SK-N-SH (cell line): Measurements from ENCODE around the gene PMEPA1. TPM values are rescaled to one million over a fixed set of nuclear protein-coding genes. Genes with fewer than 3 reads are reported as not detected.
A peak's percentile ranks its signal among the peaks of the same experiment; 100 is the strongest.

Source experiments
- CTCF ChIA-PET: fragments of 300-600, 350-600 bp; formaldehyde crosslinking; extraction: SDS; loops from one replicate; lab custom pipeline; 2021; lab: Yijun Ruan, JAX
- POLR2A ChIA-PET: fragments of 350-600 bp; sonication (Branson Sonifier 250); formaldehyde crosslinking; extraction: SDS; loops from one replicate; lab custom pipeline; 2020; ENCODE audit warnings: antibody characterized with exemption, inconsistent platforms; lab: Yijun Ruan, JAX
- DNase-seq: peaks from one replicate; pipeline ENCODE4 v3.0.0; 2012
- H2AFZ ChIP-seq: fragments of 200-600 bp; sonication (generic); 2 replicates; pipeline ENCODE4 v1.8.1; 2016; ENCODE audit warnings: antibody characterized with exemption, mild to moderate bottlenecking, low read depth
- H3F3A ChIP-seq: fragments of 200-600 bp; sonication (generic); replicated peaks from 2 replicates; pipeline ENCODE3; 2016; ENCODE audit warnings: antibody characterized with exemption, mild to moderate bottlenecking; ENCODE audit not compliant: insufficient read depth
- H3K27ac ChIP-seq, 2 experiments: fragments of 200-500 bp in 1 of 2; fragments of 200-600 bp in 1 of 2; sonication (Bioruptor generic) in 1 of 2; sonication (generic), shearing (Covaris generic) in 1 of 2; 2 replicates each; pipeline versions ENCODE4 v1.5.1 to v1.6.1; 2014 to 2016; ENCODE audit warnings: low read depth in 2 of 2, inconsistent platforms in 1 of 2, low read length in 1 of 2, mild to moderate bottlenecking in 1 of 2, mixed read lengths in 1 of 2
- H3K27me3 ChIP-seq: fragments of 200-600 bp; sonication (generic), shearing (Covaris generic); 2 replicates; pipeline ENCODE4 v1.6.1; 2016; ENCODE audit warnings: mixed run types; ENCODE audit not compliant: insufficient read depth
- H3K36me3 ChIP-seq, 2 experiments: fragments of 200-500 bp in 1 of 2; fragments of 200-600 bp in 1 of 2; sonication (Bioruptor generic) in 1 of 2; sonication (generic) in 1 of 2; replicated peaks in 1 of 2; 2 replicates each; pipeline versions ENCODE3 to v1.5.1; 2014 to 2016; ENCODE audit warnings: low read length in 1 of 2, mild to moderate bottlenecking in 1 of 2; ENCODE audit not compliant: insufficient read depth in 2 of 2, control insufficient read depth in 1 of 2
- H3K4me1 ChIP-seq, 2 experiments: fragments of 200-500 bp in 1 of 2; fragments of 200-600 bp in 1 of 2; sonication (Bioruptor generic) in 1 of 2; sonication (generic), shearing (Covaris generic) in 1 of 2; 2 replicates each; pipeline versions ENCODE4 v1.5.1 to v1.6.1; 2014 to 2016; ENCODE audit warnings: low read depth in 1 of 2, low read length in 1 of 2, mixed run types in 1 of 2; ENCODE audit not compliant: insufficient read depth in 2 of 2, control insufficient read depth in 1 of 2
- H3K4me2 ChIP-seq: fragments of 200-600 bp; sonication (generic), shearing (Covaris generic); 2 replicates; pipeline ENCODE4 v1.6.1; 2017; ENCODE audit warnings: mixed run types
- H3K4me3 ChIP-seq, 2 experiments: fragments of 200-500 bp in 1 of 2; fragments of 200-600 bp in 1 of 2; sonication (Bioruptor generic) in 1 of 2; sonication (generic), shearing (Covaris generic) in 1 of 2; 2 replicates each; pipeline versions ENCODE4 v1.5.1 to v1.8.1; 2014 to 2016; ENCODE audit warnings: low read depth in 2 of 2, inconsistent platforms in 1 of 2, low read length in 1 of 2, mild to moderate bottlenecking in 1 of 2, mixed read lengths in 1 of 2, moderate library complexity in 1 of 2
- H3K79me2 ChIP-seq: fragments of 200-600 bp; sonication (generic); 2 replicates; pipeline ENCODE4 v1.8.1; 2017; ENCODE audit warnings: mild to moderate bottlenecking; ENCODE audit not compliant: insufficient read depth
- H3K9ac ChIP-seq: fragments of 200-600 bp; sonication (generic); 2 replicates; pipeline ENCODE4 v1.6.1; 2017; ENCODE audit warnings: mixed run types
- H3K9me2 ChIP-seq: fragments of 200-600 bp; sonication (generic); 2 replicates; pipeline ENCODE4 v1.6.1; 2017; ENCODE audit warnings: mixed run types
- H3K9me3 ChIP-seq: fragments of 200-600 bp; sonication (generic); 2 replicates; pipeline ENCODE4 v1.6.1; 2017; ENCODE audit warnings: mixed run types, mild to moderate bottlenecking, moderate library complexity
- H4K20me1 ChIP-seq: fragments of 200-600 bp; sonication (generic); 2 replicates; pipeline ENCODE4 v1.6.1; 2017; ENCODE audit warnings: mild to moderate bottlenecking, mixed run types; ENCODE audit not compliant: insufficient read depth
- EZH2phosphoT487 ChIP-seq: fragments of 200-600 bp; sonication (generic); IDR thresholded peaks from 2 replicates; pipeline ENCODE4 v1.6.1; 2017; ENCODE audit warnings: low read depth, mixed run types, mild to moderate bottlenecking, antibody characterized with exemption, moderate library complexity, borderline replicate concordance
- FOXM1 ChIP-seq: IDR thresholded peaks from 2 replicates; pipeline ENCODE4 v1.4.0; 2012; ENCODE audit warnings: low read depth, mild to moderate bottlenecking
- GATA2 ChIP-seq: sonication (generic); formaldehyde crosslinking; IDR thresholded peaks from 2 replicates; pipeline ENCODE4 v1.5.0; 2020; ENCODE audit warnings: mild to moderate bottlenecking, missing genetic modification reagents
- MEF2A ChIP-seq: IDR thresholded peaks from 2 replicates; pipeline ENCODE4 v1.4.0; 2012; ENCODE audit warnings: low read depth, borderline replicate concordance
- NRF1 ChIP-seq: IDR thresholded peaks from 2 replicates; pipeline ENCODE4 v1.6.1; 2012; ENCODE audit warnings: low read depth, mild to moderate bottlenecking, low read length
- POLR2AphosphoS5 ChIP-seq: IDR thresholded peaks from 2 replicates; pipeline ENCODE4 v1.6.1; 2012; ENCODE audit warnings: low read depth, low read length
- RFX5 ChIP-seq: IDR thresholded peaks from 2 replicates; pipeline ENCODE4 v1.6.1; 2012; ENCODE audit warnings: mild to moderate bottlenecking, improper control_type of control experiment, low read length
- TCF12 ChIP-seq: IDR thresholded peaks from 2 replicates; pipeline ENCODE4 v1.4.0; 2012
- WGBS: methylation state at CpG from one replicate; pipeline ENCODE4 v1.1.6; 2017; ENCODE audit warnings: low lambda C conversion rate; 5-methylcytosine and 5-hydroxymethylcytosine counted together
- polyA plus RNA-seq, 3 experiments: library from polyadenylated mRNA; depleted of rRNA; stranded (reverse); fragments of >200 nt; gene quantifications; 2 replicates each; pipeline ENCODE4 v1.2.3, GENCODE V29; 2012
- TF ChIP-seq, protein P1 (sequence below): IDR thresholded peaks from 2 replicates; pipeline ENCODE4 v1.4.0; 2012; ENCODE audit warnings: low read depth, borderline replicate concordance
- TF ChIP-seq, protein P2 (sequence below): fragments of 150-350 bp; IDR thresholded peaks from 2 replicates; pipeline ENCODE4 v1.6.1; 2016; ENCODE audit warnings: mild to moderate bottlenecking, low read depth, low read length
- TF ChIP-seq, protein P3 (sequence below): IDR thresholded peaks from 2 replicates; pipeline ENCODE4 v1.4.0; 2012; ENCODE audit warnings: low read depth
- TF ChIP-seq, protein P4 (sequence below): fragments of 200-600 bp; sonication (generic); IDR thresholded peaks from 2 replicates; pipeline ENCODE4 v1.6.1; 2017; ENCODE audit warnings: antibody characterized with exemption, mild to moderate bottlenecking, moderate library complexity
- TF ChIP-seq, protein P5 (sequence below): IDR thresholded peaks from 2 replicates; pipeline ENCODE4 v1.6.1; 2012; ENCODE audit warnings: mild to moderate bottlenecking, low read depth, low read length, moderate library complexity

The PMEPA1 gene
- polyA plus RNA-seq, 1 of the 3 experiments (the other 2 are of a cell fraction): 7.1 TPM

DNA sequence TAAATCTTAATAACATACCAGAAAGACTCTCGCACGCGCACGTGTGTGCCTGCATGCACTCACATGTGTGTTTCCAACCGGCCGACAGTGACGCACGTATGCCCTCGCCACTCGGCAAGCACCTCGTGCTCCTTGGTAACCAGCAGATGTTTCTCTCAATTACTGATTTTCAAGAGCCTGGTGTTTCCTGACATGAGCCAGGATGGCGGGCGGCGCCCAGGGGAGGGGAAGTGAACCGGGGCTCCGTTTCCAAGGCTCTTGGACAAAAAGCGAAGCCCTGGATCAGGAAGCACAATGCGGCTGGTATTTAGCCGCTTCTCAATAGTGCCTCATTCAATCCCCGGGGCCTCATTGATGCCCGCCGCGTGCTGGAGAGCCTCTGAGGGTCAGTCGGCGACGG, 37.7 kb downstream of the PMEPA1 start:
- H3K79me2 ChIP-seq: peaks cover 94% of the 10 kb centered on the region
- H3K27me3 ChIP-seq: no peaks in the 10 kb centered on the region
- H3K9ac ChIP-seq: no peak overlapping the region
- CTCF ChIA-PET: interaction anchor here (0.6 kb wide), 1 partner anchor 82 kb away, joined by 3 read pairs; no protein-coding TSS in a partner anchor
- no peaks in the 10 kb centered on the region for H3F3A ChIP-seq
- peaks cover 0 to 85% of the 10 kb centered on the region in 2 experiments; a peak in 2 of 4 replicates for H3K4me1 ChIP-seq
- H3K27ac ChIP-seq: peak overlapping the region in 1 of 2 experiments; percentile 62; a peak in 1 of 4 replicates
- H3K36me3 ChIP-seq: no peaks in the 10 kb centered on the region
- POLR2A ChIA-PET: no interaction called here
- no peak overlapping the region for H3K4me3 ChIP-seq
- H3K9me2 ChIP-seq: no peaks in the 10 kb centered on the region
- peaks cover 90% of the 10 kb centered on the region for H4K20me1 ChIP-seq
- DNase-seq: peak; percentile 72
- TF ChIP-seq MEF2A (no peak), FOXM1 (no peak), NRF1 (no peak)
- TF ChIP-seq, protein P1, sequence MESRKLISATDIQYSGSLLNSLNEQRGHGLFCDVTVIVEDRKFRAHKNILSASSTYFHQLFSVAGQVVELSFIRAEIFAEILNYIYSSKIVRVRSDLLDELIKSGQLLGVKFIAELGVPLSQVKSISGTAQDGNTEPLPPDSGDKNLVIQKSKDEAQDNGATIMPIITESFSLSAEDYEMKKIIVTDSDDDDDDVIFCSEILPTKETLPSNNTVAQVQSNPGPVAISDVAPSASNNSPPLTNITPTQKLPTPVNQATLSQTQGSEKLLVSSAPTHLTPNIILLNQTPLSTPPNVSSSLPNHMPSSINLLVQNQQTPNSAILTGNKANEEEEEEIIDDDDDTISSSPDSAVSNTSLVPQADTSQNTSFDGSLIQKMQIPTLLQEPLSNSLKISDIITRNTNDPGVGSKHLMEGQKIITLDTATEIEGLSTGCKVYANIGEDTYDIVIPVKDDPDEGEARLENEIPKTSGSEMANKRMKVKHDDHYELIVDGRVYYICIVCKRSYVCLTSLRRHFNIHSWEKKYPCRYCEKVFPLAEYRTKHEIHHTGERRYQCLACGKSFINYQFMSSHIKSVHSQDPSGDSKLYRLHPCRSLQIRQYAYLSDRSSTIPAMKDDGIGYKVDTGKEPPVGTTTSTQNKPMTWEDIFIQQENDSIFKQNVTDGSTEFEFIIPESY: no peak
- TF ChIP-seq, protein P2, sequence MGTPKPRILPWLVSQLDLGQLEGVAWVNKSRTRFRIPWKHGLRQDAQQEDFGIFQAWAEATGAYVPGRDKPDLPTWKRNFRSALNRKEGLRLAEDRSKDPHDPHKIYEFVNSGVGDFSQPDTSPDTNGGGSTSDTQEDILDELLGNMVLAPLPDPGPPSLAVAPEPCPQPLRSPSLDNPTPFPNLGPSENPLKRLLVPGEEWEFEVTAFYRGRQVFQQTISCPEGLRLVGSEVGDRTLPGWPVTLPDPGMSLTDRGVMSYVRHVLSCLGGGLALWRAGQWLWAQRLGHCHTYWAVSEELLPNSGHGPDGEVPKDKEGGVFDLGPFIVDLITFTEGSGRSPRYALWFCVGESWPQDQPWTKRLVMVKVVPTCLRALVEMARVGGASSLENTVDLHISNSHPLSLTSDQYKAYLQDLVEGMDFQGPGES: no peak
- H3K4me2 ChIP-seq: no peak overlapping the region
- whole genome bisulfite sequencing: 94% methylated on average over 26 of the region's 26 CpGs
- H3K9me3 ChIP-seq: no peaks in the 10 kb centered on the region
- no peak overlapping the region for H2AFZ ChIP-seq

DNA sequence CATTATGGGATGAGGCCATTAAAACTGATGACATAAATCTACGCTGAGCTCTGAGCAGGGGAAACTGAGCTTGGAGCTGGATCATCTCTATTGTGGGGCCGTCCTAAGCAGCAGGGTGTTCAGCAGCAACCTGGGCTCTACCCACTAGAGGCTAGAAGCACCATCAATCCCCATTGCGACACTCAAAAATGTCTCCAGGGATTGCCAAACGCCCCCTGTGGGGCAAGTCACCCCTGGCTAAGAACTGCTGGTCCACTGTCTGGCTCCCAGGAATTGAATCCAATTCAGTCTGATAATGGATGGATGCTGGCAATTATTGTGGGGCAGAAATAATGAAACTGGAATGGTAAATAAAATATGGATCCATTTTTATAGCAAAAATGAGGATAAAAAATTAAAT, 38.2 kb downstream of the PMEPA1 start:
- Histone ChIP-seq H3K4me1 (peaks cover 0 to 85% of the 10 kb centered on the region in 2 experiments; a peak in 2 of 4 replicates), H3K9me2 (no peaks in the 10 kb centered on the region), H3K9ac (no peak overlapping the region), H3K79me2 (peaks cover 91% of the 10 kb centered on the region), H3F3A (no peaks in the 10 kb centered on the region), H3K4me2 (no peak overlapping the region), H3K36me3 (no peaks in the 10 kb centered on the region), H3K27me3 (no peaks in the 10 kb centered on the region), H3K4me3 (no peak overlapping the region), H4K20me1 (peaks cover 88% of the 10 kb centered on the region), H3K9me3 (no peaks in the 10 kb centered on the region), H2AFZ (no peak overlapping the region), H3K27ac (peak overlapping the region in 1 of 2 experiments; percentile 28; a peak in 2 of 4 replicates)
- ChIA-PET CTCF (no interaction called here), POLR2A (no interaction called here)
- 85% methylated on average over 4 of the region's 4 CpGs for whole genome bisulfite sequencing
- DNase-seq: peak; percentile 57
- TF ChIP-seq RFX5 (no peak), MEF2A (no peak), TCF12 (no peak), GATA2 (CRISPR knock-in tag) (no peak), POLR2AphosphoS5 (no peak), EZH2phosphoT487 (no peak)
- TF ChIP-seq, protein P1: no peak
- TF ChIP-seq, protein P3, sequence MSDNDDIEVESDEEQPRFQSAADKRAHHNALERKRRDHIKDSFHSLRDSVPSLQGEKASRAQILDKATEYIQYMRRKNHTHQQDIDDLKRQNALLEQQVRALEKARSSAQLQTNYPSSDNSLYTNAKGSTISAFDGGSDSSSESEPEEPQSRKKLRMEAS: no peak
- TF ChIP-seq, protein P4, sequence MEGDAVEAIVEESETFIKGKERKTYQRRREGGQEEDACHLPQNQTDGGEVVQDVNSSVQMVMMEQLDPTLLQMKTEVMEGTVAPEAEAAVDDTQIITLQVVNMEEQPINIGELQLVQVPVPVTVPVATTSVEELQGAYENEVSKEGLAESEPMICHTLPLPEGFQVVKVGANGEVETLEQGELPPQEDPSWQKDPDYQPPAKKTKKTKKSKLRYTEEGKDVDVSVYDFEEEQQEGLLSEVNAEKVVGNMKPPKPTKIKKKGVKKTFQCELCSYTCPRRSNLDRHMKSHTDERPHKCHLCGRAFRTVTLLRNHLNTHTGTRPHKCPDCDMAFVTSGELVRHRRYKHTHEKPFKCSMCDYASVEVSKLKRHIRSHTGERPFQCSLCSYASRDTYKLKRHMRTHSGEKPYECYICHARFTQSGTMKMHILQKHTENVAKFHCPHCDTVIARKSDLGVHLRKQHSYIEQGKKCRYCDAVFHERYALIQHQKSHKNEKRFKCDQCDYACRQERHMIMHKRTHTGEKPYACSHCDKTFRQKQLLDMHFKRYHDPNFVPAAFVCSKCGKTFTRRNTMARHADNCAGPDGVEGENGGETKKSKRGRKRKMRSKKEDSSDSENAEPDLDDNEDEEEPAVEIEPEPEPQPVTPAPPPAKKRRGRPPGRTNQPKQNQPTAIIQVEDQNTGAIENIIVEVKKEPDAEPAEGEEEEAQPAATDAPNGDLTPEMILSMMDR: no peak
- TF ChIP-seq, protein P5, sequence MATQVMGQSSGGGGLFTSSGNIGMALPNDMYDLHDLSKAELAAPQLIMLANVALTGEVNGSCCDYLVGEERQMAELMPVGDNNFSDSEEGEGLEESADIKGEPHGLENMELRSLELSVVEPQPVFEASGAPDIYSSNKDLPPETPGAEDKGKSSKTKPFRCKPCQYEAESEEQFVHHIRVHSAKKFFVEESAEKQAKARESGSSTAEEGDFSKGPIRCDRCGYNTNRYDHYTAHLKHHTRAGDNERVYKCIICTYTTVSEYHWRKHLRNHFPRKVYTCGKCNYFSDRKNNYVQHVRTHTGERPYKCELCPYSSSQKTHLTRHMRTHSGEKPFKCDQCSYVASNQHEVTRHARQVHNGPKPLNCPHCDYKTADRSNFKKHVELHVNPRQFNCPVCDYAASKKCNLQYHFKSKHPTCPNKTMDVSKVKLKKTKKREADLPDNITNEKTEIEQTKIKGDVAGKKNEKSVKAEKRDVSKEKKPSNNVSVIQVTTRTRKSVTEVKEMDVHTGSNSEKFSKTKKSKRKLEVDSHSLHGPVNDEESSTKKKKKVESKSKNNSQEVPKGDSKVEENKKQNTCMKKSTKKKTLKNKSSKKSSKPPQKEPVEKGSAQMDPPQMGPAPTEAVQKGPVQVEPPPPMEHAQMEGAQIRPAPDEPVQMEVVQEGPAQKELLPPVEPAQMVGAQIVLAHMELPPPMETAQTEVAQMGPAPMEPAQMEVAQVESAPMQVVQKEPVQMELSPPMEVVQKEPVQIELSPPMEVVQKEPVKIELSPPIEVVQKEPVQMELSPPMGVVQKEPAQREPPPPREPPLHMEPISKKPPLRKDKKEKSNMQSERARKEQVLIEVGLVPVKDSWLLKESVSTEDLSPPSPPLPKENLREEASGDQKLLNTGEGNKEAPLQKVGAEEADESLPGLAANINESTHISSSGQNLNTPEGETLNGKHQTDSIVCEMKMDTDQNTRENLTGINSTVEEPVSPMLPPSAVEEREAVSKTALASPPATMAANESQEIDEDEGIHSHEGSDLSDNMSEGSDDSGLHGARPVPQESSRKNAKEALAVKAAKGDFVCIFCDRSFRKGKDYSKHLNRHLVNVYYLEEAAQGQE: no peak
